Activated CD8-positive, alpha-beta T cell treated with anti-CD3 and anti-CD28 coated beads, Interleukin-2, amount 10 ng/mL, durations not matched to agents 7 days and 5 days (primary cell): ENCODE results near the gene MSL1. TPM values are rescaled to one million over a fixed set of nuclear protein-coding genes. Genes with fewer than 3 reads are reported as not detected.

Experiments used
- ATAC-seq: fragments of 150-1000 bp; cut with Tn5 transposase; one replicate; pipeline ENCODE4 v1.10.0; 2021; ENCODE audit warnings: moderate library complexity
- CTCF ChIA-PET: fragments of 350-600 bp; sonication (Branson Sonifier 250); formaldehyde crosslinking; loops from one replicate; lab custom pipeline; 2021; ENCODE audit warnings: antibody characterized with exemption; lab: Charles Lee
- POLR2A ChIA-PET: fragments of 350-600 bp; sonication (Branson Sonifier 250); formaldehyde crosslinking; loops from one replicate; lab custom pipeline; 2021; ENCODE audit warnings: antibody characterized with exemption; lab: Charles Lee
- DNase-seq: peaks from one replicate; pipeline ENCODE4 v3.0.0-alpha.2; 2020
- H3K27ac Mint-ChIP-seq: one replicate; pipeline ENCODE4 v1.8.0; 2021; ENCODE audit warnings: mild to moderate bottlenecking, mixed read lengths
- H3K27me3 Mint-ChIP-seq: one replicate; pipeline ENCODE4 v1.8.0; 2021; ENCODE audit warnings: low read depth, mixed read lengths
- H3K36me3 Mint-ChIP-seq: one replicate; pipeline ENCODE4 v1.8.0; 2021; ENCODE audit warnings: low read depth, mixed read lengths
- H3K4me1 Mint-ChIP-seq: one replicate; pipeline ENCODE4 v1.8.0; 2021; ENCODE audit warnings: low read depth, mixed read lengths
- H3K4me3 Mint-ChIP-seq: one replicate; pipeline ENCODE4 v1.8.0; 2021; ENCODE audit warnings: mild to moderate bottlenecking, mixed read lengths
- H3K9me3 Mint-ChIP-seq: one replicate; pipeline ENCODE4 v1.8.0; 2022; ENCODE audit warnings: mixed read lengths; ENCODE audit not compliant: insufficient read depth
- total RNA-seq, 2 experiments: library from RNA; stranded (reverse); gene quantifications; one replicate each; pipeline ENCODE4 v1.2.3, GENCODE V29; 2021

MSL1 gene
- total RNA-seq, 2 experiments from 2014 or later = 80.5 to 83.2 TPM

DNA sequence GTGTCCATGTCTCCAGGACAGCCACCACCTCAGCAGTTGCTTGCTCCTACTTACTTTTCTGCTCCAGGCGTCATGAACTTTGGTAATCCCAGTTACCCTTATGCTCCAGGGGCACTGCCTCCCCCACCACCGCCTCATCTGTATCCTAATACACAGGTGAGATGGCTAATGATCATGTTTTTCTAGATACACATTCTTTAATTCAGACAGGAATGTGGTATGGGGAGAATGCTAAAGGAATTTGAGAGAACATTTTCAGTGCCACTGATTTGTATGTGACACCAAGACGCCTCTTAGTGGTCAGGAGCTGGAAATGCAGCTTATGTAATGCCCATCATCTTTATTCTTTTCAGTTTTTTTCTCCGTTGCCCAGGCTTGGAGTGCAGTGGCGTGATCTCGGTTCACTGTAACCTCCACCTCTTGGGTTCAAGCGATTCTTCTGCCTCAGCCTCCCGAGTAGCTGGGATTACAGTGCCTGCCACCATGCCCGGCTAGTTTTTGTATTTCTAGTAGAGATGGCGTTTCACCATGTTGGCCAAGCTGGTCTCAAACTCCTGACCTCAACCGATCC, 46.6 kb downstream of the MSL1 start:
- POLR2A ChIA-PET = interaction anchor here (1.0 to 1.7 kb wide), 3 partner anchors 21 to 55 kb away, joined by 5 to 7 read pairs (median 6); partner anchors contain the start of gene CASC3
- peak; percentile 60 for ATAC-seq
- CTCF ChIA-PET = interaction anchor here (0.7 to 5.8 kb wide), 47 partner anchors 8 to 230 kb away, joined by 3 to 182 read pairs (median 5); partner anchors contain the start of genes CASC3, CSF3, MED24 and NR1D1
- H3K4me3 Mint-ChIP-seq = no peak overlapping the region
- H3K36me3 Mint-ChIP-seq = peaks cover 65% of the 10 kb centered on the region
- H3K27ac Mint-ChIP-seq = peak overlapping the region; percentile 47
- H3K4me1 Mint-ChIP-seq = peaks cover 6% of the 10 kb centered on the region
- H3K9me3 Mint-ChIP-seq = no peaks in the 10 kb centered on the region
- H3K27me3 Mint-ChIP-seq = no peaks in the 10 kb centered on the region
- peak; percentile 48 for DNase-seq

DNA sequence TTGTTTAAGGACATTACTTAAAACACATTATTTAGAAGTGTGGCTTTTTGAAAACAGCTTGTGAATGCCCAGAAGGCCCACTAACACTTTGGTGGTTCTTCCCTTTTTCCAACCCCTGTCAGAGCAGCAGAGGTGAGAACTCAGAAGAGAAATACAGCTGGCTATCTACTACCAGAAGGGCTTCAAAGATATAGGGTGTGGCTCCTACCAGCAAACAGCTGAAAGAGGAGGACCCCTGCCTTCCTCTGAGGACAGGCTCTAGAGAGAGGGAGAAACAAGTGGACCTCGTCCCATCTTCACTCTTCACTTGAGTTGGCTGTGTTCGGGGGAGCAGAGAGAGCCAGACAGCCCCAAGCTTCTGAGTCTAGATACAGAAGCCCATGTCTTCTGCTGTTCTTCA, 48.6 kb downstream of the MSL1 start:
- Mint-ChIP-seq H3K27ac (no peak overlapping the region), H3K4me3 (no peak overlapping the region), H3K36me3 (peaks cover 65% of the 10 kb centered on the region), H3K4me1 (peaks cover 6% of the 10 kb centered on the region), H3K9me3 (no peaks in the 10 kb centered on the region), H3K27me3 (no peaks in the 10 kb centered on the region)
- ATAC-seq = no peak
- no peak for DNase-seq
- CTCF ChIA-PET = interaction anchor here (0.7 to 5.8 kb wide), 4 partner anchors 22 to 95 kb away, joined by 3 to 182 read pairs (median 8); no protein-coding TSS in a partner anchor
- POLR2A ChIA-PET = interaction anchor here (0.8 kb wide), 1 partner anchor 57 kb away, joined by 3 read pairs; no protein-coding TSS in a partner anchor

GRCh38 chr17:40171750-40172149, 50.0 kb downstream of the MSL1 start:
- H3K36me3 Mint-ChIP-seq = peaks cover 65% of the 10 kb centered on the region

DNA sequence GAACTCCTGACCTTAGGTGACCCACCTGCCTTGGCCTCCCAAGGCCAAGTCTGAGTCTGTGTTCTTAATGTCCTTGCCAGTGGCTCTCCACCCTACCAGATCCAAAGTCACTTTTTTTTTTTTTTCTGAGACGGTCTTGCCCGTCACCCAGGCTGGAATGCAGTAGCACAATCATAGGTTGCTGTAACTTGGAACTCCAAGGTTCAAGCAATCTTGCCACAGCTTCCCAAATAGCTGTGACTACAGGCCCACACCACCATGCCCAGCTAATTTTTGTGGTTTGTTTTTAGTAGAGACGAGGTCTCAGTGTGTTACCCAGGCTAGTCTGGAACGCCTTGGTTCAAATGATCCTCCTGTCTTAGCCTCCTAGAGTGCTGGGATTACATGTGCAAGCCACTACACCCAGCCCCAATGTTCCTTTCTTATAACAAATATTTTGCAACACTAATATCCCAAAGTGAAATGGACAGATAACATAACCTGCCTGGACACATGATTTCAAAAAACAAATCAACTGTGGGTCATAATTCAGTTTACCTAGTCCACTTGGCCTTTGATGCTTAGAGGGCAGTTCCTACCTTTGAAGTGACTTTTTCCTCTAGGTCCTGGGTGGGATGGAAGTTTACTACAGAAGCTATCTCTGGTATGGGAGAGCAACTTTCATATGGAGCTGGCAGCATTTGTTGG, 51.5 kb downstream of the MSL1 start:
- H3K9me3 Mint-ChIP-seq = no peaks in the 10 kb centered on the region
- CTCF ChIA-PET = interaction anchor here (1.2 to 7.1 kb wide), 3 partner anchors 19 to 87 kb away, joined by 4 to 46 read pairs (median 6); no protein-coding TSS in a partner anchor
- no peaks in the 10 kb centered on the region for H3K27me3 Mint-ChIP-seq
- no peak for ATAC-seq
- peaks cover 11% of the 10 kb centered on the region for H3K4me1 Mint-ChIP-seq
- H3K36me3 Mint-ChIP-seq = peaks cover 53% of the 10 kb centered on the region
- H3K4me3 Mint-ChIP-seq = no peak overlapping the region
- H3K27ac Mint-ChIP-seq = no peak overlapping the region
- POLR2A ChIA-PET = no interaction called here
- DNase-seq = no peak

More at GRCh38 chr17:40171750-40172149, 50.0 kb downstream of the MSL1 start:
- ATAC-seq (no peak), DNase-seq (no peak)
- Mint-ChIP-seq H3K4me1 (peaks cover 9% of the 10 kb centered on the region), H3K27me3 (no peaks in the 10 kb centered on the region), H3K4me3 (no peak overlapping the region), H3K27ac (peak overlapping the region; percentile 5), H3K9me3 (no peaks in the 10 kb centered on the region)
- POLR2A ChIA-PET = no interaction called here
- CTCF ChIA-PET = interaction anchor here (1.3 to 5.8 kb wide), 2 partner anchors 59 to 85 kb away, joined by 4 to 182 read pairs; no protein-coding TSS in a partner anchor

- no peak for ATAC-seq
- Mint-ChIP-seq H3K4me1 (peaks cover 9% of the 10 kb centered on the region), H3K27ac (no peak overlapping the region), H3K9me3 (no peaks in the 10 kb centered on the region), H3K27me3 (no peaks in the 10 kb centered on the region), H3K4me3 (no peak overlapping the region), H3K36me3 (peaks cover 48% of the 10 kb centered on the region)
- DNase-seq = no peak
- ChIA-PET POLR2A (no interaction called here), CTCF (interaction anchor here (3.7 to 7.1 kb wide), 2 partner anchors 62 to 159 kb away, joined by 10 to 46 read pairs; partner anchors contain the start of gene CSF3)
Observed at GRCh38 chr17:40173778-40174135, 52.0 kb downstream of the MSL1 start.

DNA sequence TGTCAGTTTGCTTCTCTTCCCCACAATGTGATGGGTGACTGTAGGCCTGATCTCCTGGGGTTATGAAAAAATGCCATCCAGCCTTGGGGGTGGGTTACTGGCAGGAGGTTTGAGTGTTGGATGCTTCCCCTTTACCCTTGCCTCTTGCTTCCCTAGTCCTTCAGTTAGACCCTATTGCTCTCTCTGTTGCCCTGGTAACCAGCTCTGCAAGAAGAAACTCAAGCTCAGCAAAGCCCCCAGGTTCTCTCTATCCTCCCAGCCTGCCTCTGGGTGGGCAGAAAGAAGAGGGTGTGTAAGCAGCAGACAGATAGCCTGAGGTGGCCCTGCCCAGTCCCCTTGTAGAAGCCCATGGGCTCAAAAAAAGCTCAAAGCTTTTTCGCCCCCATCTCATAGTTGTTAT, 52.7 kb downstream of the MSL1 start:
- POLR2A ChIA-PET = no interaction called here
- no peak overlapping the region for H3K27ac Mint-ChIP-seq
- peaks cover 41% of the 10 kb centered on the region for H3K36me3 Mint-ChIP-seq
- H3K27me3 Mint-ChIP-seq = no peaks in the 10 kb centered on the region
- peaks cover 9% of the 10 kb centered on the region for H3K4me1 Mint-ChIP-seq
- CTCF ChIA-PET = interaction anchor here (1.2 to 7.1 kb wide), 5 partner anchors 15 to 160 kb away, joined by 3 to 46 read pairs (median 10); partner anchors contain the start of gene CSF3
- DNase-seq = no peak
- ATAC-seq = no peak
- no peaks in the 10 kb centered on the region for H3K9me3 Mint-ChIP-seq
- no peak overlapping the region for H3K4me3 Mint-ChIP-seq

- DNase-seq (no peak), ATAC-seq (no peak)
- ChIA-PET POLR2A (interaction anchor here (1.0 kb wide), 1 partner anchor 35 kb away, joined by 8 read pairs; the partner anchor contains the start of gene CASC3), CTCF (interaction anchor here (1.2 to 7.1 kb wide), 6 partner anchors 8 to 162 kb away, joined by 4 to 46 read pairs (median 8); partner anchors contain the start of gene CSF3)
- Mint-ChIP-seq H3K27ac (no peak overlapping the region), H3K4me1 (peaks cover 9% of the 10 kb centered on the region), H3K9me3 (no peaks in the 10 kb centered on the region), H3K36me3 (peaks cover 34% of the 10 kb centered on the region), H3K27me3 (no peaks in the 10 kb centered on the region), H3K4me3 (no peak overlapping the region)
Observed at GRCh38 chr17:40175928-40176753, 54.4 kb downstream of the MSL1 start.

DNA sequence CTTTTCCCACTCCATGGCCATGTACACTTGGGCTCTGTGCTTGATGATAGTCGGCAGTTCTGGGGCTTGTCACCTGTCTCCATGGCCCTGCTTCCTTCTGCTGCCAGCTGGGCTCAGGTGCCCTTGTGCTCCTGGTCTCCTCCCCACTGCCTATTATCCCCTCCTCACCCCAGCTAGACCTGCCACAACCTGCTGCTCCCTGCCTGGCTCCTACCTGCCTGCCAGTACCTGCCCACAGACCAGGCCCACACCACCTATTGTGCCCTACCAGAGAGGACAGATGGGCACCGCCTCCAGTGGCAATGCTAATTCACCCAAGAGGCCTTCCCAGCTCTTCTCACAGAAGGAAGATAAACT, 55.0 kb downstream of the MSL1 start:
- H3K4me3 Mint-ChIP-seq = peak overlapping the region; percentile 14
- no peak for ATAC-seq

DNA sequence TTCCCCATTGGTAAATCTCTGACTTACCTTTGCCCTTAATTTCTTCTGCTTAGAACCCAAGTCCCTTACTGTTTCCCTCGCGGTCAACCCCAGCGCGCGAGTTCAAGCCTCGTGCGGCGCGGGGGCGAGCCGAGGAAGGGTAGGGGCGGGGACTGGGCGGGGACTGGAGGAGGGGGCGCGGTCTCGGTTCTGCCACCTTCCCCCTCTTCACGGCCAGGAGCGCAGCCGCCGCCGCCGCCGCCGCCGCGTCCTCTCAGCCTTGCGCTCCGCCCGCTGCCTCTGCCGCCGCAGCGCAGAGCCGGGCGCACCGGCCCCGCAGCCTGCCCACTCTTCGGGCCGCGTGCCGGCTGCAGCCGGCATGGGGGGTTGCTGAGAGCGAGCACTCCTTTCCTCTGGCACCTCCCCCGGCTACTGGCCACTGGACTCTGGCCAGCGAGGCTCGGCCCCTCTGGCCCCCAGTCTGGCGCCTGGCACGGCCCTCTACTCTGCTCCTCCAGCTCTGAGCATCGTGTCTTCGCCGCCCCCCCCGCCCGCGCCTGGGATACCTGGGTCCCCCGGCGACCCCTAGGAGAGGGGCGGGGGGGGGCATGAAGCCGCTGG, 55.6 kb downstream of the MSL1 start, which contains the start of gene RAPGEFL1:
TSS of gene RAPGEFL1 (plus strand) at position 196 of the 600 bp plus-strand sequence. CDS start at position 588, 392 bp downstream.
- peak; percentile 95 for ATAC-seq
- Mint-ChIP-seq H3K4me3 (peak within 1 kb of the TSS; percentile 18), H3K36me3 (peaks cover 22% of the 10 kb centered on the region), H3K9me3 (no peaks in the 10 kb centered on the region), H3K4me1 (peaks cover 9% of the 10 kb centered on the region), H3K27me3 (no peaks in the 10 kb centered on the region), H3K27ac (peak within 1 kb of the TSS; percentile 28)
- POLR2A ChIA-PET = no interaction called here
- CTCF ChIA-PET = interaction anchor here (1.2 to 7.1 kb wide), 5 partner anchors 9 to 163 kb away, joined by 4 to 46 read pairs (median 10); partner anchors contain the start of gene CSF3
- peak; percentile 88 for DNase-seq

More for the DNA sequence above, 55.0 kb downstream of the MSL1 start:
- ChIA-PET POLR2A (no interaction called here), CTCF (interaction anchor here (1.2 to 7.1 kb wide), 5 partner anchors 8 to 162 kb away, joined by 4 to 46 read pairs (median 10); partner anchors contain the start of gene CSF3)
- peaks cover 9% of the 10 kb centered on the region for H3K4me1 Mint-ChIP-seq
- no peak overlapping the region for H3K27ac Mint-ChIP-seq
- H3K9me3 Mint-ChIP-seq = no peaks in the 10 kb centered on the region
- DNase-seq = no peak
- H3K27me3 Mint-ChIP-seq = no peaks in the 10 kb centered on the region
- H3K36me3 Mint-ChIP-seq = peaks cover 28% of the 10 kb centered on the region

DNA sequence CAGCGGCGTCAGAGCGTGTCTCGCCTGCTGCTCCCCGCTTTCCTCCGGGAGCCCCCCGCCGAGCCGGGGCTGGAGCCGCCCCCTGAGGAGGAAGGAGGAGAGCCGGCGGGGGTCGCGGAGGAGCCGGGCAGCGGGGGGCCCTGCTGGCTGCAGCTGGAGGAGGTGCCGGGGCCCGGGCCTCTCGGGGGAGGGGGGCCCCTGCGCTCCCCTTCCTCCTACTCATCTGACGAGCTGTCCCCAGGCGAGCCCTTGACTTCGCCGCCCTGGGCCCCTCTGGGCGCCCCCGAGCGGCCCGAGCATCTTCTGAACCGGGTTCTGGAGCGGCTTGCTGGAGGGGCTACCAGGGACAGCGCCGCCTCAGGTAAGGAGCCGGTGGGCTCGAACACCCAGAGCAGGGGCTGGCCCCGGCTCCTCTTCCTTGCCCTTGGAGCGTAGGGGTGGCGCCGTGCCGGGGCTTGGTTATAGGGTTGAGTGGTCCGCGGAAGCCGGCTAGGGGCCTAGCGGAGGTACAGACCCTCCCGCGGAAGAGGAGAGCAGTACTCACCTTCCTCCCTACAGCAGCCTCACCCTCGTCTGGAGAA, 56.3 kb downstream of the MSL1 start:
- Mint-ChIP-seq H3K27me3 (no peaks in the 10 kb centered on the region), H3K36me3 (peaks cover 22% of the 10 kb centered on the region), H3K4me3 (peak overlapping the region; percentile 18), H3K9me3 (no peaks in the 10 kb centered on the region), H3K27ac (no peak overlapping the region), H3K4me1 (peaks cover 9% of the 10 kb centered on the region)
- ATAC-seq (no peak), DNase-seq (no peak)
- ChIA-PET CTCF (interaction anchor here (1.3 to 7.1 kb wide), 3 partner anchors 10 to 152 kb away, joined by 4 to 46 read pairs (median 13); no protein-coding TSS in a partner anchor), POLR2A (no interaction called here)
